ENCODE results near the gene DTNBP1. TPM values are rescaled to one million over a fixed set of nuclear protein-coding genes. Genes with fewer than 3 reads are reported as not detected.
A peak's percentile ranks its signal among the peaks of the same experiment; 100 is the strongest.

The DTNBP1 gene
- total RNA-seq, 2 donors from 2014 or later: 9.0 to 14.1 TPM

GRCh38 chr6:15493437-15494168 lies 169.2 kb downstream of the DTNBP1 start:
- H3K4me3 ChIP-seq: no peak overlapping the region
- WGBS: 88% methylated on average over 9 of the region's 9 CpGs
- no peaks in the 10 kb centered on the region for H3K36me3 ChIP-seq
- no peaks in the 10 kb centered on the region for H3K9me3 ChIP-seq
- H3K4me1 ChIP-seq (replicated peaks): no peaks in the 10 kb centered on the region
- no peak overlapping the region for H3K27ac ChIP-seq
- H3K27me3 ChIP-seq (replicated peaks; ENCODE audit: insufficient read depth): no peaks in the 10 kb centered on the region
- TF ChIP-seq CTCF (IDR thresholded peaks at IDR 0.05) (no peak), POLR2A (IDR thresholded peaks at IDR 0.05) (no peak), POLR2AphosphoS5 (IDR thresholded peaks at IDR 0.05) (no peak)
- no peak for DNase-seq (ENCODE audit: low spot score)
- intact Hi-C loops (cut with DNase I): loop anchor here (5.0 kb wide), 2 partner anchors 51 to 246 kb away; partner anchors contain the start of gene JARID2

GRCh38 chr6:15491986-15492269 lies 170.9 kb downstream of the DTNBP1 start:
- Histone ChIP-seq H3K4me1 (replicated peaks) (no peaks in the 10 kb centered on the region), H3K27me3 (replicated peaks; ENCODE audit: insufficient read depth) (no peaks in the 10 kb centered on the region), H3K4me3 (no peak overlapping the region), H3K36me3 (no peaks in the 10 kb centered on the region), H3K27ac (no peak overlapping the region), H3K9me3 (no peaks in the 10 kb centered on the region)
- no peak for DNase-seq (ENCODE audit: low spot score)
- TF ChIP-seq POLR2A (IDR thresholded peaks at IDR 0.05): no peak
- WGBS: 80% methylated on average over 5 of the region's 5 CpGs
- intact Hi-C loops (cut with DNase I): loop anchor here (2.0 to 5.0 kb wide), 3 partner anchors 50 to 1281 kb away; partner anchors contain the start of gene JARID2

- no peak overlapping the region for H3K4me3 ChIP-seq
- no peaks in the 10 kb centered on the region for H3K4me1 ChIP-seq (replicated peaks)
- no peaks in the 10 kb centered on the region for H3K36me3 ChIP-seq
- WGBS: 16% methylated on average over 9 of the region's 9 CpGs
- no peak overlapping the region for H3K27ac ChIP-seq
- intact Hi-C loops (cut with DNase I): loop anchor here (2.0 to 5.0 kb wide), 3 partner anchors 49 to 1281 kb away; partner anchors contain the start of gene JARID2
- no peaks in the 10 kb centered on the region for H3K27me3 ChIP-seq (replicated peaks; ENCODE audit: insufficient read depth)
- peak; percentile 67 for DNase-seq (ENCODE audit: low spot score)
- no peaks in the 10 kb centered on the region for H3K9me3 ChIP-seq
- TF ChIP-seq CTCF (IDR thresholded peaks at IDR 0.05): peak; percentile 80 to 85 (median 84)
- peak; percentile 68 for TF ChIP-seq POLR2AphosphoS5 (IDR thresholded peaks at IDR 0.05)
- TF ChIP-seq POLR2A (IDR thresholded peaks at IDR 0.05): no peak
Observed at GRCh38 chr6:15491255-15491985, 171.4 kb downstream of the DTNBP1 start.

GRCh38 chr6:15490242-15491100 lies 172.4 kb downstream of the DTNBP1 start:
- no peaks in the 10 kb centered on the region for H3K9me3 ChIP-seq
- no peaks in the 10 kb centered on the region for H3K36me3 ChIP-seq
- H3K4me3 ChIP-seq: no peak overlapping the region
- no peak overlapping the region for H3K27ac ChIP-seq
- no peaks in the 10 kb centered on the region for H3K27me3 ChIP-seq (replicated peaks; ENCODE audit: insufficient read depth)
- intact Hi-C loops (cut with DNase I): loop anchor here (2.0 to 5.0 kb wide), 3 partner anchors 48 to 1280 kb away; partner anchors contain the start of gene JARID2
- 87% methylated on average over 11 of the region's 11 CpGs for WGBS
- no peaks in the 10 kb centered on the region for H3K4me1 ChIP-seq (replicated peaks)
- no peak for TF ChIP-seq POLR2AphosphoS5 (IDR thresholded peaks at IDR 0.05)
- no peak for TF ChIP-seq CTCF (IDR thresholded peaks at IDR 0.05)
- no peak for TF ChIP-seq POLR2A (IDR thresholded peaks at IDR 0.05)
- DNase-seq (ENCODE audit: low spot score): no peak

Data from prostate gland (tissue), 2 donors.